ENCODE data around the gene ANGPTL4. TPM values are rescaled to one million over a fixed set of nuclear protein-coding genes. Genes with fewer than 3 reads are reported as not detected.

ANGPTL4 gene
- total and polyA plus RNA-seq, 10 donors, result 1.8 to 28.3 (median 8.6) TPM

- intact Hi-C loops (cut with DNase I; ENCODE audit: low total_unique reads), result no loop called here
- Histone ChIP-seq H3K27me3 (replicated peaks in 1 of 7) (no peaks in the 10 kb centered on the region), H3K4me3 (peak overlapping the region; percentile 54 to 87 (median 80)), H3K4me1 (peaks cover 37 to 72% (median 51%) of the 10 kb centered on the region in 6 donors), H3K9me3 (peaks cover 0 to 8% (median 0%) of the 10 kb centered on the region in 8 donors), H3K27ac (peak overlapping the region; percentile 98 to 100 (median 100)), H3K36me3 (peaks cover 0 to 36% (median 0%) of the 10 kb centered on the region in 6 donors)
- DNase-seq, result peak; percentile 97
- 0 to 2% (median 0%) methylated on average over 20 to 28 of the region's 28 CpGs for WGBS, 5 donors
- no peak for TF ChIP-seq POLR2AphosphoS5 (IDR thresholded peaks at IDR 0.05)
- TF ChIP-seq CTCF (IDR thresholded peaks at IDR 0.05 in 8 of 11, conservative IDR thresholded peaks at IDR 0.05 in 3 of 11), result no peak
- no peak for TF ChIP-seq POLR2A (IDR thresholded peaks at IDR 0.05)
Observed at GRCh38 chr19:8390617-8390981, 26.6 kb downstream of the ANGPTL4 start.

DNA sequence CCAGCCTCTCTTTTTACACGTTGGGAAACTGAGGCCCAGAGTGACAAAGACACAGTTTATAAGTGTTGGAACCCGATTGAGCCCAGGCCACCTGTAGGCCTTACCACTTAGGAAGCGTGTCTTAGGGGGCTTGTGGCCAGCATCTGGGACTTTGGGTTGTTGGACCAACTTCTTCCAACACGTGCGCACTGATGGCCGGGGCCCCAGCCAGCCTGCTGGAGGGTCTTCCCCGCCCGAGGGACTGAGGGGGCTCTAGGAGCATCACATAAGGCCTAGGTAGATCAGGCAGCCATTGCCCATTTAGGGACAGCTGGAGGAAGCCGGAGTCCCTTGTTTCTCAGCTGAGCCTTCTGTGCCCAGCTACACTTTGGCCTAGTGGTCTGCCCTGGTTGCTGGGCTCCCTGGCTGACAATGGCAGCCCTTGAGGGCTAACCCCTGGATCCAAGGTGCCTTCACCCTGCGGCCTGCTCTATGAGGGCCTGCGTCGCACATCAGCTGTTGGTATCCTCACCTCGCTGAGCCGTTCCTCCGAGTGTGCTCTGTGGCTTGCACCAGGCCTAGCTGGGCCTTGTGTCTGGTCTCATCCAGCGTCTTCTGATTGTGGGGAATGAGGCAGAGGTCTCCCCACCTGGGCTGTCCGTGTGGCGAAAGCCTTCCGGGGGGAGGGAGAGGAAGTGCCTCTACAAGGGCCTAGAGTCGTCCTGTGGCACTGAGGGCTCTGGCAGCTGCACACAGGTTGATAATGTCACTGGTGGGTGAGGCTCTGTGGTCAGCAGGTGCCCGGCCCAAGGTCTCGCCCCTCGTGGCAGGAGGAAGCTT is 27.5 kb downstream of the ANGPTL4 start:
- DNase-seq, result peak; percentile 87
- TF ChIP-seq CTCF (IDR thresholded peaks at IDR 0.05 in 8 of 11, conservative IDR thresholded peaks at IDR 0.05 in 3 of 11) (no peak), POLR2A (IDR thresholded peaks at IDR 0.05) (no peak), POLR2AphosphoS5 (IDR thresholded peaks at IDR 0.05) (peak in 1 of 3 donors; percentile 18)
- peaks cover 0 to 43% (median 0%) of the 10 kb centered on the region in 6 donors for H3K36me3 ChIP-seq
- WGBS, 5 donors, result 64 to 76% (median 66%) methylated on average over 15 to 23 of the region's 23 CpGs
- peak overlapping the region; percentile 60 to 100 (median 100) for H3K27ac ChIP-seq
- H3K9me3 ChIP-seq, result peaks cover 0 to 6% (median 0%) of the 10 kb centered on the region in 8 donors
- intact Hi-C loops (cut with DNase I; ENCODE audit: low total_unique reads), result no loop called here
- H3K4me3 ChIP-seq, result peak overlapping the region in 4 of 8 donors; percentile 76 to 83 (median 78)
- peaks cover 34 to 77% (median 58%) of the 10 kb centered on the region in 6 donors for H3K4me1 ChIP-seq
- no peaks in the 10 kb centered on the region for H3K27me3 ChIP-seq (replicated peaks in 1 of 7)

- Histone ChIP-seq H3K9me3 (no peaks in the 10 kb centered on the region), H3K36me3 (peaks cover 0 to 37% (median 0%) of the 10 kb centered on the region in 6 donors), H3K27me3 (replicated peaks in 1 of 7) (no peaks in the 10 kb centered on the region), H3K4me3 (peak overlapping the region in 1 of 8 donors; percentile 77), H3K27ac (peak overlapping the region; percentile 60 to 100 (median 100)), H3K4me1 (peaks cover 34 to 84% (median 64%) of the 10 kb centered on the region in 6 donors)
- TF ChIP-seq CTCF (IDR thresholded peaks at IDR 0.05 in 8 of 11, conservative IDR thresholded peaks at IDR 0.05 in 3 of 11) (no peak), POLR2AphosphoS5 (IDR thresholded peaks at IDR 0.05) (peak; percentile 7 to 32 (median 11))
- intact Hi-C loops (cut with DNase I; ENCODE audit: low total_unique reads), result no loop called here
- 30 to 56% (median 44%) methylated on average over 9 to 11 of the region's 11 CpGs for WGBS, 5 donors
- DNase-seq, result no peak
Observed at GRCh38 chr19:8392017-8392591, 28.1 kb downstream of the ANGPTL4 start.
